ENCODE data around the gene IQSEC1. TPM values are rescaled to one million over a fixed set of nuclear protein-coding genes. Genes with fewer than 3 reads are reported as not detected.

The IQSEC1 gene
- total and polyA plus RNA-seq, 9 of the 15 experiments (the other 6 are each of a cell fraction or from before 2014, with no cell fraction given) = 0.56 to 39.0 (median 6.8) TPM

GRCh38 chr3:12922881-12923431 lies 150.3 kb downstream of the IQSEC1 start:
- Histone ChIP-seq H3K4me1 (replicated peaks in 1 of 2; ENCODE audit: control insufficient read depth in 2 of 2, insufficient read depth in 2 of 2, low read length in 2 of 2) (peaks cover 0 to 28% of the 10 kb centered on the region in 2 experiments; a peak in 3 of 5 replicates), H3K9me1 (ENCODE audit: control insufficient read depth, insufficient read depth, low read length) (no peaks in the 10 kb centered on the region), H3K9me3 (replicated peaks; ENCODE audit: control insufficient read depth, insufficient read depth, low read depth, low read length) (no peaks in the 10 kb centered on the region), H3K4me3 (no peak overlapping the region), H3K9ac (ENCODE audit: insufficient read depth in 1 of 2, low read depth in 2 of 2, low read length in 2 of 2) (peak overlapping the region in 1 of 2 experiments; percentile 62; a peak in 2 of 4 replicates), H2AFZ (ENCODE audit: low read depth, low read length) (no peak overlapping the region), H3K36me3 (ENCODE audit: control insufficient read depth, insufficient read depth, low read length) (peaks cover 73% of the 10 kb centered on the region), H4K20me1 (replicated peaks; ENCODE audit: control insufficient read depth, insufficient read depth, low read length) (peaks cover 7% of the 10 kb centered on the region; the same call in 1 of the 2 replicates), H3K27me3 (ENCODE audit: control insufficient read depth in 2 of 2, insufficient read depth in 2 of 2, low read length in 2 of 2) (no peaks in the 10 kb centered on the region), H3K27ac (ENCODE audit: extremely low read depth, low read depth, low read length) (no peak overlapping the region), H3K79me2 (ENCODE audit: control insufficient read depth, insufficient read depth, low read length) (no peaks in the 10 kb centered on the region), H3K4me2 (ENCODE audit: insufficient read depth, low read length) (no peak overlapping the region)
- intact Hi-C loops (cut with micrococcal nuclease) (loop anchor here (2.0 kb wide), 1 partner anchor 62 kb away; no protein-coding TSS in a partner anchor), in situ Hi-C loops (cut with MboI) (no loop called here)
- WGBS (ENCODE audit: insufficient coverage, low coverage, missing lambda C conversion rate) = 87% methylated on average over 10 of the region's 11 CpGs
- DNase-seq (ENCODE audit: extremely low read depth in 1 of 4, low spot score in 3 of 4) = peak in 2 of 4 experiments; percentile 26 to 40
- BruUV-seq (replicated peaks) = no TSS peak
- CTCF ChIA-PET (ENCODE audit: low intra/inter-chr PET ratio) = no interaction called here
- peak; percentile 82 for ATAC-seq
- POLR2A ChIA-PET = interaction anchor here (0.7 kb wide), 2 partner anchors 266 to 624 kb away, joined by 3 read pairs; no protein-coding TSS in a partner anchor
- no peak for FAIRE-seq
- TF ChIP-seq RAD21 (CRISPR knock-in tag; conservative IDR thresholded peaks at IDR 0.05 in 1 of 2, IDR thresholded peaks at IDR 0.05 in 1 of 2) = peak in 1 of 2 experiments; percentile 47; a peak in 3 of 4 replicates
- peak; percentile 24; the same call in 1 of the 2 replicates for TF ChIP-seq REST (IDR thresholded peaks at IDR 0.05; ENCODE audit: borderline replicate concordance)
- no peak for TF ChIP-seq REST (CRISPR knock-in tag; IDR thresholded peaks at IDR 0.05; ENCODE audit: low read depth)
- no peak for TF ChIP-seq NFIX (CRISPR knock-in tag; IDR thresholded peaks at IDR 0.05; ENCODE audit: low read depth)
- TF ChIP-seq NCOA2 (IDR thresholded peaks at IDR 0.05; ENCODE audit: partially characterized antibody in 2 of 2) = no peak
- TF ChIP-seq RERE (CRISPR knock-in tag; IDR thresholded peaks at IDR 0.05; ENCODE audit: borderline replicate concordance) = no peak
- TF ChIP-seq HOXB6 (CRISPR knock-in tag; IDR thresholded peaks at IDR 0.05; ENCODE audit: borderline replicate concordance) = no peak
